ENCODE results near the gene SLC35E1. TPM values are rescaled to one million over a fixed set of nuclear protein-coding genes. Genes with fewer than 3 reads are reported as not detected.
"Not testable (repeated sequence)": the region's sequence is repeated elsewhere in the genome, so short reads cannot be mapped to it uniquely, and the experiment has no call there.

The SLC35E1 gene
- total RNA-seq, 1 donor from 2014 or later: 19.8 TPM

- no peak for DNase-seq
These were observed 27.6 kb downstream of the SLC35E1 start for GRCh38 chr19:16544473-16545231.

- not testable (repeated sequence) for DNase-seq
These were observed 28.5 kb downstream of the SLC35E1 start for GRCh38 chr19:16543734-16544133.

- peak; percentile 6 for DNase-seq
These were observed 29.2 kb downstream of the SLC35E1 start for GRCh38 chr19:16542910-16543472.

DNA sequence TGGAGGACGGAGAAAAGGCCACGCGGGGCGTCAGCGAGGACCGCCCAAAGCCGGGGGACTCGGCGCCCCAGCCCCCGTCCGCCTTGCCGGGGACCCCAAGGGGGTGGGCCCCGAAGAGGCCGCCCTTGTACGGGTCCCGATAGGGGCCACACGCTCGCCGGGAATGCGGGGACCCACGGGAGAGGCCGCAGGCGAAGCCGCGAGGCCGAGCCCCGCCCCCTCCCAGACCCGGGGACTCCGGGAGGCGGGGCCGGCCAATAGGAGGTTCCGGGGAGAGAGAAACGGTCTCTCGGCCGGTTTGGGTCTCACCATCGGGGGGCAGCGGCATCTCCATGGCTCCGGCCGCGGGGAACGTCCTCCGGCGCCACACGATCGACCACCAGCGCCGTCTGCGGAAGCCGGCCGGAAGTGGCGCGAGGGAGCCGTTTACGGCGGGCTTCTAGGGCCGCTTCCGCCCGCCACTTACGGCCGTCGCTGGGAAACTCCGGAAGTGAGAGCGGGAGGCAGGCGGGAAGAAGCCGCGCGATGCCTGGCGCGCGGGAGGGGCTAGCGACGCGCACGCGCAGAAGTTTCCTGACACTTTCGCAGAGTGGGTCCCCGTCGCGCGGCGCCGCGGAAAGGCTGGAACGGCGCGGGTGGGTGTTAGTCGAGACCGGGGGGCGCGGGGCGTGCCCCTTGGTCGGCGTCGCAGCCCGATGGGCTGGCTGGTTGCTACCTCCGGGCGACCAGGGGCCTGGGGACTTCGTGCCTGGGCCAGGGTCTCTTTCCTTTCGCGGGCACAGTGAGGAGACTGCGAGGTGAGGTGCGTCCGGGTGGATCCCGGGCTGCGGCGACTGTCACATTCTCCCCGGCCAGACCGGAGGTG, 29.9 kb downstream of the SLC35E1 start, which contains the start of gene CHERP:
CHERP (minus strand) TSS at position 393 of the 865 bp plus-strand sequence; CDS start at position 334, 59 bp downstream.
- DNase-seq: peak; percentile 98

GRCh38 chr19:16541526-16542044, 30.6 kb downstream of the SLC35E1 start:
- no peak for DNase-seq

DNA sequence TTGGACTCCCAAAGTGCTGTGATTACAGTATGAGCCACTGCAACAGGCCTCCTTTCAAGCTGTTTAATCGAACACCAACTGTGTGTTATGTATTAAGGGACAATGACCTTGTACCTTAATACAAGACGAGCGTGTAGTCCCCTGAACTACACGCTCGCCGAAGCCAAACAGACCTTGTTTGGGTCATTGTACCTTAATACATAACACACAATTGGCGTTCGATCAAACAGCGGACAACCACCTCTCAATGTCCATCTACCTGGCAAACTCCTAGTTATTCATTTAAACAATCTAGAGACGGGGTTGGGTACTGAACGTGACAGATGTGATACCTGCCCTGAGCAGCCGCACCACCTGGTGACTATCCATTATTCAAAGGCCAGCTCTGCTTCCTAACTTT, 31.3 kb downstream of the SLC35E1 start:
- no peak for DNase-seq

GRCh38 chr19:16537111-16537510, 35.1 kb downstream of the SLC35E1 start:
- DNase-seq: no peak

DNA sequence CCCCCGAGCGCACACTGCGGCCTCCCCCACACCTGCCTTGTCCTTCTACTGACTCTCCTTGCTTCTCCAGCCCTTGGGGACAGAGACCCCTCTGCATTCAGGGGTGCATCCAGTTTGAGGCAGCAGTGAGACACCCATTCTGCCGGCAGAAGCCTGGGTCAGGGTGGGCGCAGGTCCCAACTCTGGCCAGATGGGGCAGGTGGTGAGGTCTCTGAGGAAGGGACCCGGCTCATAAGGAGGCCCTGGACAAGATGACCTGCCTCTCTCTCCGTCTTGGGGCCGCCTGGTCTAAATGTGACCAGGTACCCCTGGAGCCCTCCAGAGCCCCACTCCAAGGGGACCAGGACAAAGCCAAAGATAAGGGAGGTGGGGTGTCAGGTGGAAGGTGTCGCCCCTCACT, 36.1 kb downstream of the SLC35E1 start:
- DNase-seq: no peak

- DNase-seq: no peak
These were observed 36.8 kb downstream of the SLC35E1 start for GRCh38 chr19:16535381-16535780.

- DNase-seq: no peak
These were observed 39.6 kb downstream of the SLC35E1 start for GRCh38 chr19:16532440-16533234.

DNA sequence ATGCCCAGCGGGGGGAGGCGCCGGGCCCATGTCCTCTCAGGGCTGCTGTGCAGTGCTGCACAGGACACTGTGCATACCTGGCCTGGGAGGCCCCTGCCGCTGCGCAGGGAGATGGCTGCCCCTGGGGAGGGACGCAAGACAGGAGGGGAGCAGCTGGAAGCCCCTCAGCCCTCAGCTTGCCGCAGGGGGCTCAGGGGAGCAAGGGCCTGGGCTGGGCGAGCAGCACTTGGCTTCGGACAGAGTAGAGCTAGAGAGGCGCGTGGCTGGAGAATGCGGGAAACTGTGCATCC, 40.9 kb downstream of the SLC35E1 start:
- DNase-seq: no peak

- DNase-seq: no peak
These were observed 41.5 kb downstream of the SLC35E1 start for GRCh38 chr19:16530540-16531379.

DNA sequence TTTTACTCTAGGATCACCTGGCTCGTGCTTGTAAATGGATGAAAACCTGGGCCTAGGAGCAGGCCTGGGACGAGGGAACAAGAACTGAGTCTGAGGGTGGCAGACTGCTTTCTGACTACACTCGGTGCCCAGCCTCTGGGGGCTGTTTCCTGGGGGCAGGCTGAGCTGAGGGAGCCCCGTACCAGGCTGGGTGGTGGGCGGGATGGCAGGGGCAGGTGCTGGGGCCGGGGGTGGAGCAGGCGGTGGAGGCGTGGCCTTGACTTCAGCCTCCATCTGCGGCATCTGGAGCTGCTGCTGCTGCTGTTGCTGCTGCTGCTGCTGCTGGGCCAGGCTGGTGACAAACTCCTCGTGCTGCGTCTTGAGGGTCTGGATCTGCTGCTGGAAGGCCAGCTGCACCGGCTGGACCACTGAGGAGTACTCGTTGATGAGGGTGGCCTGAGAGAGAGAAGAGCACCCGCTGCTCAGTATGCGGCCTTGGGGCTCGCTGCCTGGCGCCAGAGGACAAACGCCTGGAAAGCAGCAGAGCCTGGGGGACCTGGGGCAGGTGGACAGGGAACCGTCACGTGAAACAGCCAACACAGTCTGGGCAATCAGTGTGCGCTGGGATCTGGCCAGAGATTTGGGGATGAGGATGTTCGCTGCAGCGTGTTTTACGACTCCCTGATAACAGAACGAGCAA, 42.6 kb downstream of the SLC35E1 start:
- DNase-seq: no peak

- no peak for DNase-seq
These were observed 44.2 kb downstream of the SLC35E1 start for GRCh38 chr19:16527971-16528521.

GRCh38 chr19:16527334-16527935, 44.8 kb downstream of the SLC35E1 start:
- no peak for DNase-seq

DNA sequence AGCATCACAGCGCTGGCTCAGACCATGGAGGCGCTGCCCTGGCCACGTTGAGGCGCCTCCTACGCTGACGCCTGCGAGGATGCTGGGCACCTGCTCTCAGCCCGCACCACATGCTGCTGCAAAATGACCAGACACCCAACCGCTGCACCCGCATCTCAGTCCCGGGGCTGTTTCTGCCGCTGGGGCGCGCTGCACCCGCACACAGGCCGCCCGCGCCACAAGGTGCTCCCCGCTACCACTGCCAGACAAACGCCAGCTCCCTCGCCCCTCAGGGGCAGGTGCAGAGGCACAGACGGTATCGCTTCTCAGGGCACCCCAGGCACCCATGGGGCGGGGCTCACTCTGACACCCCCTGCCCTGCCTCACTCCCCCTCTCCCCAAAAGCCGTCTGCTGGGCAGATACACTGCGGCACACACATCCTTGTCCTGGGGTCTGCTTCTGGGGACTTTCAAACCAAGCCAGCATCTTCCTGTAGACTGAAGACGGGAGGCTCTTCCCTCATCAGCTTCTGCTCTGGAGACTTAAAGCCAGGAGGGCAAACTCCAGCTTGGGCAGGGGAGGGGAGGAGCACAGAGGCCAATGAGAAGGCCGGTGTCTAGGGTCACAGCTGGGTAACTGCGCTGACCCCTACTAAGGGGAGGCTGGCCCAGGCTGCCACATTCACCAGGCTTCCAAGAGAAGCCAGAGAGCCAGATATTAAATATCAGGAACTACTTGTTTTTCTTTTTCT, 46.3 kb downstream of the SLC35E1 start:
- no peak for DNase-seq

DNA sequence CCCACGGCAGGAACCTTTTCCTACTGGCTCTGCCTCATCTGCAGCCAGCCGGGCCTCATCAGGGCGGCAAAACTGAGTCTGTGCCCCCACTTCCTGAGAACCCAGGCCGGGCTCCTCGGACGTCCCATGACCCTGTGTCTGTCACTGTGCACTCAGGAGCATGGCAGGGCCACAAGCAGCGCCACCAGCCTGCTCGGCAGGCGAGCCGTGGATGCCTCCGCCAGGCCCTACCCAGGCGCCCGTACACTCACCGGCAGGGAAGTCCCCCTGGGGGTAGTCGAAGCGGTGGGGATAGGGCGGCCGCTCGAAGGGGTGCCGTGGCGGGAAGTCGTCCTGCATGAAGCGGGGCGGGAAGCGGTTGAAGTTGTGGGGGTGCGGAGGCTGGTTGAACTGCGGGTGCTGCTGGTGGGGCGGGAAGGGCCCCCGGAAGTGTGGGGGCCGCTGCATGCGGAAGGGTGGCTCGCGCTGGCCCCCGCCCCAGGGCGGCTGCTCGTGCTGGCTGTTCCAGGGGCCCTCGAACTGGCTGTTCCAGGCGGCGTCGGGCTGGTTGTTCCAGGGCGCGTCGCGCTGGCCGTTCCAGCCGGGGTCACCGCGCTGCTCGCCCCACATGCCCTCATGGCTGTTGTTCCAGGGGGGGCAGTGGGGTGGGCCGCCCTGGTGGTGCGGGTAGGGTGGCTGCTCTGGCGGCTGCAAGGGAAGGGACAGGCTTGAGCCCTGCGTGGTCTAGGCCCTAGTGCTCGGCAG, 47.1 kb downstream of the SLC35E1 start:
- no peak for DNase-seq

Data from tongue (tissue), 2 donors.